IMR-90 (cell line): Measurements from ENCODE around the gene CYFIP2. TPM values are rescaled to one million over a fixed set of nuclear protein-coding genes. Genes with fewer than 3 reads are reported as not detected.

Experiments
- ATAC-seq: fragments of 200-7000 bp; cut with Tn5 transposase; 2 replicates; pipeline ENCODE4 v1.9.1; 2020; ENCODE audit warnings: low read depth, mild to moderate bottlenecking, moderate library complexity
- BruUV-seq: library from RNA; stranded (reverse); fragments of 400-500 nt; replicated peaks from 2 replicates; lab custom pipeline; 2021; lab: Mats Ljungman, UMichigan
- CTCF ChIA-PET: fragments of 300-600 bp; formaldehyde crosslinking; extraction: SDS; loops from one replicate; lab custom pipeline; 2021; ENCODE audit warnings: antibody characterized with exemption; lab: Yijun Ruan, JAX
- POLR2A ChIA-PET: fragments of 300-600 bp; sonication (Branson Sonifier 250); formaldehyde crosslinking; loops from one replicate; lab custom pipeline; 2022; ENCODE audit warnings: antibody characterized with exemption; ENCODE audit not compliant: unreplicated experiment; lab: Charles Lee
- DNase-seq: peaks from one replicate; pipeline ENCODE4 v3.0.0; 2013
- H2AFZ ChIP-seq: replicated peaks from 2 replicates; pipeline ENCODE3; 2013; ENCODE audit warnings: low read length, mild to moderate bottlenecking; ENCODE audit not compliant: poor library complexity
- H2AK5ac ChIP-seq: 2 replicates; pipeline ENCODE4 v1.6.1; 2013; ENCODE audit warnings: low read depth, low read length, inconsistent platforms
- H2AK9ac ChIP-seq: replicated peaks from 2 replicates; pipeline ENCODE3; 2013; ENCODE audit warnings: mild to moderate bottlenecking, low read depth, low read length, moderate library complexity; ENCODE audit not compliant: poor library complexity
- H2BK120ac ChIP-seq: 2 replicates; pipeline ENCODE4 v1.6.1; 2013; ENCODE audit warnings: low read depth, low read length, inconsistent platforms
- H2BK15ac ChIP-seq: 3 replicates; pipeline ENCODE4 v1.6.1; 2013; ENCODE audit warnings: low read depth, low read length, inconsistent platforms
- H2BK20ac ChIP-seq: 2 replicates; pipeline ENCODE4 v1.6.1; 2013; ENCODE audit warnings: low read depth, mild to moderate bottlenecking, inconsistent platforms, low read length, moderate library complexity
- H2BK5ac ChIP-seq: 2 replicates; pipeline ENCODE4 v1.6.1; 2013; ENCODE audit warnings: mild to moderate bottlenecking, low read depth, low read length, inconsistent platforms; ENCODE audit not compliant: poor library complexity, severe bottlenecking
- H3K14ac ChIP-seq: replicated peaks from 2 replicates; pipeline ENCODE4 v1.6.1; 2013; ENCODE audit warnings: low read depth, low read length, inconsistent platforms
- H3K18ac ChIP-seq: 2 replicates; pipeline ENCODE4 v1.6.1; 2013; ENCODE audit warnings: low read depth, low read length, control low read depth
- H3K23ac ChIP-seq: 2 replicates; pipeline ENCODE4 v1.6.1; 2013; ENCODE audit warnings: low read depth, low read length, inconsistent platforms
- H3K27ac ChIP-seq: 2 replicates; pipeline ENCODE4 v1.5.1; 2013; ENCODE audit warnings: mild to moderate bottlenecking, control low read depth, low read length; ENCODE audit not compliant: insufficient read depth
- H3K27me3 ChIP-seq: 2 replicates; pipeline ENCODE4 v1.6.1; 2013; ENCODE audit warnings: low read length; ENCODE audit not compliant: control insufficient read depth, insufficient read depth
- H3K36me3 ChIP-seq: 2 replicates; pipeline ENCODE4 v1.6.1; 2013; ENCODE audit warnings: low read length, mixed read lengths; ENCODE audit not compliant: control insufficient read depth, insufficient read depth
- H3K4ac ChIP-seq: 2 replicates; pipeline ENCODE4 v1.6.1; 2013; ENCODE audit warnings: low read depth, low read length, inconsistent platforms
- H3K4me1 ChIP-seq: 2 replicates; pipeline ENCODE4 v1.6.1; 2013; ENCODE audit warnings: low read length, mixed read lengths; ENCODE audit not compliant: control insufficient read depth, insufficient read depth
- H3K4me2 ChIP-seq: 2 replicates; pipeline ENCODE4 v1.6.1; 2013; ENCODE audit warnings: low read depth, mild to moderate bottlenecking, control low read depth, low read length, moderate library complexity
- H3K4me3 ChIP-seq: 2 replicates; pipeline ENCODE4 v1.5.1; 2013; ENCODE audit warnings: low read depth, mild to moderate bottlenecking, control low read depth, low read length, moderate library complexity; ENCODE audit not compliant: insufficient read depth
- H3K56ac ChIP-seq: 2 replicates; pipeline ENCODE4 v1.6.1; 2013; ENCODE audit warnings: low read length, inconsistent platforms; ENCODE audit not compliant: insufficient read depth; ENCODE audit errors: extremely low read depth
- H3K79me1 ChIP-seq, 2 experiments: 2 replicates each; pipeline ENCODE4 v1.6.1; 2013; ENCODE audit warnings: low read length in 2 of 2, inconsistent platforms in 1 of 2, low read depth in 1 of 2
- H3K9ac ChIP-seq: 2 replicates; pipeline ENCODE4 v1.6.1; 2013; ENCODE audit warnings: low read depth, low read length, control low read depth
- H3K9me1 ChIP-seq: 2 replicates; pipeline ENCODE4 v1.6.1; 2013; ENCODE audit warnings: low read length, inconsistent platforms; ENCODE audit not compliant: insufficient read depth
- H3K9me3 ChIP-seq: 2 replicates; pipeline ENCODE4 v1.6.1; 2013; ENCODE audit warnings: low read length; ENCODE audit not compliant: control insufficient read depth, insufficient read depth
- H4K20me1 ChIP-seq: 2 replicates; pipeline ENCODE4 v1.6.1; 2013; ENCODE audit warnings: low read length, inconsistent platforms; ENCODE audit not compliant: insufficient read depth
- H4K5ac ChIP-seq: 2 replicates; pipeline ENCODE4 v1.6.1; 2013; ENCODE audit warnings: mild to moderate bottlenecking, low read depth, low read length, control low read depth
- H4K8ac ChIP-seq, 2 experiments: 2 replicates each; pipeline ENCODE4 v1.6.1; 2013; ENCODE audit warnings: low read depth in 2 of 2, low read length in 2 of 2, control low read depth in 1 of 2, inconsistent platforms in 1 of 2
- H4K91ac ChIP-seq: 2 replicates; pipeline ENCODE4 v1.6.1; 2013; ENCODE audit warnings: low read depth, low read length, inconsistent platforms; ENCODE audit not compliant: insufficient read depth
- CHD1 ChIP-seq: IDR thresholded peaks from 2 replicates; pipeline ENCODE4 v1.6.1; 2012; ENCODE audit warnings: low read depth, low read length, improper control_type of control experiment
- CTCF ChIP-seq: conservative IDR thresholded peaks from 2 replicates; pipeline ENCODE4 v1.5.1; 2012; ENCODE audit warnings: mild to moderate bottlenecking, low read depth, low read length, improper control_type of control experiment
- ELK1 ChIP-seq: fragments of 150-350 bp; IDR thresholded peaks from 2 replicates; pipeline ENCODE4 v1.6.1; 2016; ENCODE audit warnings: low read depth, mild to moderate bottlenecking, low read length, moderate library complexity, borderline replicate concordance
- MAFK ChIP-seq: IDR thresholded peaks from 2 replicates; pipeline ENCODE4 v1.6.1; 2012; ENCODE audit warnings: low read depth, low read length, improper control_type of control experiment
- MXI1 ChIP-seq: IDR thresholded peaks from 2 replicates; pipeline ENCODE4 v1.6.1; 2012; ENCODE audit warnings: low read depth, mild to moderate bottlenecking, low read length, moderate library complexity, borderline replicate concordance
- POLR2A ChIP-seq: IDR thresholded peaks from 2 replicates; pipeline ENCODE4 v1.6.1; 2012; ENCODE audit warnings: mild to moderate bottlenecking, low read depth, low read length
- RAD21 ChIP-seq: IDR thresholded peaks from 2 replicates; pipeline ENCODE4 v1.6.1; 2012; ENCODE audit warnings: low read length, improper control_type of control experiment
- RCOR1 ChIP-seq: IDR thresholded peaks from 2 replicates; pipeline ENCODE4 v1.6.1; 2012; ENCODE audit warnings: mild to moderate bottlenecking, low read length, improper control_type of control experiment; ENCODE audit not compliant: insufficient replicate concordance
- RFX5 ChIP-seq: IDR thresholded peaks from 2 replicates; pipeline ENCODE4 v1.8.0; 2012; ENCODE audit warnings: low read depth, mild to moderate bottlenecking, low read length, moderate library complexity
- SMC3 ChIP-seq: fragments of 150-350 bp; IDR thresholded peaks from 2 replicates; pipeline ENCODE4 v1.6.1; 2016; ENCODE audit warnings: low read depth, mild to moderate bottlenecking, antibody characterized with exemption, low read length, moderate library complexity
- WGBS, 2 experiments: methylation state at CpG; one replicate each; pipeline versions ENCODE4 v1.1.5 to v1.1.7; 2013; ENCODE audit warnings: missing lambda C conversion rate in 2 of 2; ENCODE audit not compliant: insufficient read length in 1 of 2; ENCODE audit errors: extremely low coverage in 2 of 2; 5-methylcytosine and 5-hydroxymethylcytosine counted together
- dilution Hi-C: fragments of 300-500 bp; cut with HindIII; formaldehyde crosslinking; loops from one replicate; pipeline ENCODE4 v1.14.3; 2018; ENCODE audit warnings: low sequenced_read_pairs; ENCODE audit not compliant: unreplicated experiment
- in situ Hi-C: fragments of 300-500 bp; cut with MboI; formaldehyde crosslinking; loops from 3 replicates; pipeline ENCODE4 v1.14.3; 2019; ENCODE audit warnings: low sequenced_read_pairs, inconsistent platforms, mixed read lengths
- intact Hi-C: fragments of 100-400 bp; cut with micrococcal nuclease; formaldehyde crosslinking; loops from 2 replicates; pipeline ENCODE4 v1.10.0; 2022
- polyA plus RNA-seq, 3 experiments: library from polyadenylated mRNA; depleted of rRNA; stranded (reverse); fragments of >200 nt; gene quantifications; 2 replicates each; pipeline ENCODE4 v1.2.3, GENCODE V29; 2012; ENCODE audit warnings: low replicate concordance in 1 of 3
- total RNA-seq: library from RNA; depleted of rRNA; stranded (reverse); fragments of >200 nt; gene quantifications from 2 replicates; pipeline ENCODE4 v1.2.3, GENCODE V29; 2012
- TF ChIP-seq, protein P1 (sequence below): fragments of 150-350 bp; IDR thresholded peaks from 2 replicates; pipeline ENCODE4 v1.6.1; 2017; ENCODE audit warnings: mild to moderate bottlenecking, antibody characterized with exemption, low read length, low read depth

The CYFIP2 gene
- total and polyA plus RNA-seq, 2 of the 4 experiments (the other 2 are of a cell fraction): 6.8 to 13.4 TPM

- no peak for TF ChIP-seq ELK1
- TF ChIP-seq POLR2A: no peak
These were observed 85.2 kb downstream of the CYFIP2 start (continued) for GRCh38 chr5:157350939-157351801.

DNA sequence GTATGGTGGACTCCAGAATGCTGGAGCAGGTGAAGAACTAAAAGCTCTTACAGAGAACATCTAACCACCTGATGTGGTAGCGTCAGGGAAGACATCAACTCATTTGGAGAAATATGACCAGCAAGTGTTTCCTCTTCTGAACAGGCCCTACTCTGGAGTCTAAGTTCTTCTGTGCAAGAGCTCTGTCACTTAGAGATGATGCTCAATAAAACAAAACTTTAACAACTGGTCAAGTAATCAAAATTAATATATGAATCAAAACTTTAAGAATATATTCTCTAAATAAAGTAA is 85.8 kb downstream of the CYFIP2 start:
- Histone ChIP-seq H3K4me2 (no peak overlapping the region), H3K79me1 (no peaks in the 10 kb centered on the region), H3K18ac (no peak overlapping the region), H3K14ac (no peak overlapping the region), H4K20me1 (no peaks in the 10 kb centered on the region), H2AK9ac (no peak overlapping the region), H2AK5ac (no peak overlapping the region), H3K27ac (no peak overlapping the region), H3K9me1 (no peaks in the 10 kb centered on the region), H3K36me3 (no peaks in the 10 kb centered on the region), H3K9me3 (no peaks in the 10 kb centered on the region), H3K4ac (no peak overlapping the region), H2BK5ac (no peak overlapping the region), H3K27me3 (no peaks in the 10 kb centered on the region), H3K56ac (no peak overlapping the region), H3K23ac (no peak overlapping the region), H2BK15ac (no peak overlapping the region), H4K91ac (no peak overlapping the region), H4K8ac (no peak overlapping the region), H3K9ac (no peak overlapping the region), H2BK120ac (no peak overlapping the region), H2AFZ (no peak overlapping the region), H3K4me3 (no peak overlapping the region), H4K5ac (no peak overlapping the region), H2BK20ac (no peak overlapping the region), H3K4me1 (no peaks in the 10 kb centered on the region)
- WGBS, 2 experiments: no CpG with 5 or more reads among the region's 1 CpG
- DNase-seq (no peak), ATAC-seq (no peak)
- CTCF ChIA-PET: no interaction called here
- dilution Hi-C loops: no loop called here
- in situ Hi-C loops: loop anchor here (10.0 kb wide), 1 partner anchor 363 kb away; no protein-coding TSS in a partner anchor
- intact Hi-C loops: no loop called here
- POLR2A ChIA-PET: no interaction called here
- no TSS peak for BruUV-seq
- TF ChIP-seq POLR2A (no peak), CHD1 (no peak), ELK1 (no peak), MXI1 (no peak), RAD21 (no peak), MAFK (no peak), CTCF (no peak), RFX5 (no peak), SMC3 (no peak), RCOR1 (no peak)
- TF ChIP-seq, protein P1, sequence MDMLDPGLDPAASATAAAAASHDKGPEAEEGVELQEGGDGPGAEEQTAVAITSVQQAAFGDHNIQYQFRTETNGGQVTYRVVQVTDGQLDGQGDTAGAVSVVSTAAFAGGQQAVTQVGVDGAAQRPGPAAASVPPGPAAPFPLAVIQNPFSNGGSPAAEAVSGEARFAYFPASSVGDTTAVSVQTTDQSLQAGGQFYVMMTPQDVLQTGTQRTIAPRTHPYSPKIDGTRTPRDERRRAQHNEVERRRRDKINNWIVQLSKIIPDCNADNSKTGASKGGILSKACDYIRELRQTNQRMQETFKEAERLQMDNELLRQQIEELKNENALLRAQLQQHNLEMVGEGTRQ: no peak
